Activated naive CD8-positive, alpha-beta T cell treated with anti-CD3 and anti-CD28 coated beads for 36 hours (primary cell): ENCODE results near the gene PSG6. TPM values are rescaled to one million over a fixed set of nuclear protein-coding genes. Genes with fewer than 3 reads are reported as not detected.
"Not testable (repeated sequence)": the region's sequence is repeated elsewhere in the genome, so short reads cannot be mapped to it uniquely, and the experiment has no call there.

Experiments used
- DNase-seq: peaks from one replicate; pipeline ENCODE4 v3.0.0; 2021
- H3K27ac Mint-ChIP-seq: one replicate; pipeline ENCODE4 v1.8.0; 2022; ENCODE audit warnings: mild to moderate bottlenecking, moderate library complexity, mixed read lengths
- H3K27me3 Mint-ChIP-seq: one replicate; pipeline ENCODE4 v1.8.0; 2022; ENCODE audit warnings: mild to moderate bottlenecking, mixed read lengths
- H3K36me3 Mint-ChIP-seq: one replicate; pipeline ENCODE4 v1.8.0; 2021; ENCODE audit warnings: mild to moderate bottlenecking, mixed read lengths
- H3K4me1 Mint-ChIP-seq: one replicate; pipeline ENCODE4 v1.8.0; 2021; ENCODE audit warnings: mixed read lengths
- H3K4me3 Mint-ChIP-seq: one replicate; pipeline ENCODE4 v1.8.0; 2022; ENCODE audit warnings: mild to moderate bottlenecking, moderate library complexity, mixed read lengths
- H3K9me3 Mint-ChIP-seq: one replicate; pipeline ENCODE4 v1.8.0; 2022; ENCODE audit warnings: mixed read lengths
- total RNA-seq, 2 experiments: library from RNA; stranded (reverse); gene quantifications; one replicate each; pipeline ENCODE4 v1.2.3, GENCODE V29; 2021

The PSG6 gene
- not detected for total RNA-seq

DNA sequence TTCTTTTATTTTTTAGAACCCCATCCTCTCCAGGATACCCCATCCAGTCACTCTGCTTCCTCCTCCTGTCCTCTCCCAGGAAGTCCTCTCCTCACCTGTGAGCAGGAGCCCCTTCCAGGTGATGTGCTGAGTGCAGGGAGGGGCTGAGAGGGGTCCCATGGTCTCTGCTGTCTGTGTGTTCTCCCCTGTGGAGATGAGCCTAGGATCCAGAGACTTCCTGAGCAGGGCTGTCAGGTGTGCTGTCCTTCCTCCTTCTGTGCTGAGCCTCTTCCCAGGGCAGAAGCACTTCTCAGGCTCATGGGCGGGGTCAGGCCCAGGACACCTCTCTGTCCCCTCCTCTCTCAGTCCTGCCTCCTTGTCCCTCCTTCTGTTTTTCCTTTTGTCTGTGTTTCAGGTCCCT lies at the start of gene PSG6:
PSG6 (minus strand) TSS at position 261 of the 400 bp plus-strand sequence; CDS start at position 159, 102 bp downstream.
- H3K4me1 Mint-ChIP-seq, H3K27ac Mint-ChIP-seq, H3K9me3 Mint-ChIP-seq, H3K4me3 Mint-ChIP-seq, H3K36me3 Mint-ChIP-seq, DNase-seq, H3K27me3 Mint-ChIP-seq: not testable (repeated sequence)

DNA sequence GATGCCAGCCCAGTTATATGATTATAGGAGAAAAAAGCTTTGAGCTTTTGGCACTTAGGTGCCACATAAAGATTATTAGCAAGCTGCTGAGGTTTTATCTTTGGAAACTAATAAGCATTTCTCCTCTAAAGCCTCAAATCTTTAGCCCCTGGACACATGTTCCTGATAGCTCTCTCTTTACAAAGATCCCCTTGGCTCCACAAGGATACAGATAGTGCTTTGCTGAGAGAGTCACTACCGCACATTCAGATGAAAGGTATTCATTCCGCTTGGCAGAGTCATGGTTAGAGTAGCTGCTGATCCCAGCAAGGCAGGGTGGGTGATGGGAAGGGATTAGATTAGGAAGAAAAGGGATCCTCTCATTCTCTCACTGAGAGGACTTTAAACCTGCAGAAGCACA lies 47.5 kb upstream of the PSG6 start:
- peaks cover 33% of the 10 kb centered on the region for H3K27me3 Mint-ChIP-seq
- no peaks in the 10 kb centered on the region for H3K36me3 Mint-ChIP-seq
- H3K4me1 Mint-ChIP-seq, result no peaks in the 10 kb centered on the region
- no peak overlapping the region for H3K27ac Mint-ChIP-seq
- no peaks in the 10 kb centered on the region for H3K9me3 Mint-ChIP-seq
- H3K4me3 Mint-ChIP-seq, result no peak overlapping the region
- DNase-seq, result no peak

DNA sequence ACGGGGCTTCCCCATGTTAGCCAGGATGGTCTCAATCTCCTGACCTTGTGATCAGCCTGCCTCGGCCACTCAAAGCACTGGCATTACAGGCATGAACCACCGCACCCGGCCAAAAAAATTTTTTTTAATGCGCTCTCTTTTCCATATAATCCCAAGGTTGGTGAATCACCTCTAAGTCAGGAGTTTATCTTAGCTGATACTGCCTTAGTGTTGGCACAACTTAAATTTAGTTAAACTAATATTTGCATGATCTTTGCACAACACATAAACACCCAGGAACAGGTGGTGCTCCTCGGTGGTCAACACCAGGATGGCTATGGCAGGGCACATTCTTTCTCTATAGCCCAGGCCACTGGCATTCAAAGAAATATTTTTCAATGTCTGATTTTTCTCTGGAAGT lies 43.4 kb upstream of the PSG6 start:
- peaks cover 31% of the 10 kb centered on the region for H3K27me3 Mint-ChIP-seq
- no peaks in the 10 kb centered on the region for H3K36me3 Mint-ChIP-seq
- no peak for DNase-seq
- no peak overlapping the region for H3K27ac Mint-ChIP-seq
- H3K9me3 Mint-ChIP-seq, result peaks cover 6% of the 10 kb centered on the region
- H3K4me1 Mint-ChIP-seq, result no peaks in the 10 kb centered on the region
- H3K4me3 Mint-ChIP-seq, result no peak overlapping the region

DNA sequence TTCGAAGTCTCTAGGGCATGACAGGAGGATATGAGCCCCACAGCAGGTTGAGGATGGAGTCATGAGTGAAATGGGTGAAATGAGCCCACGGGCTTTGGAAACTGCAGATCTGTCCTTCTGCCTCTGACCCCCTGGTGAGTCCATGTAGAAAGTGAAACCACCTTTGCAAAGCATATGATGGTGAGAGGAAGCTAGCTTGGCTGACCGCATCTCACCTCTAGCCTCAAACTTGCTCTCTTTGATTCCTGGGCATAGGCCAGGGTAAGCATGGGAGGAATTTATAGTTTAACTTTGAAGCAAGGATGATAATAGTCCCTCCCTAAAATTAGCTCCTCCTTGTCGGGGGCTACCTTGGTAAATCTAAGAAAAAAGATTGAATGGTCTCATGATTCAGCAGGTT lies 34.4 kb upstream of the PSG6 start:
- DNase-seq, H3K36me3 Mint-ChIP-seq, H3K4me1 Mint-ChIP-seq, H3K4me3 Mint-ChIP-seq, H3K27ac Mint-ChIP-seq, H3K9me3 Mint-ChIP-seq: not testable (repeated sequence)
- H3K27me3 Mint-ChIP-seq, result peaks cover 17% of the 10 kb centered on the region

DNA sequence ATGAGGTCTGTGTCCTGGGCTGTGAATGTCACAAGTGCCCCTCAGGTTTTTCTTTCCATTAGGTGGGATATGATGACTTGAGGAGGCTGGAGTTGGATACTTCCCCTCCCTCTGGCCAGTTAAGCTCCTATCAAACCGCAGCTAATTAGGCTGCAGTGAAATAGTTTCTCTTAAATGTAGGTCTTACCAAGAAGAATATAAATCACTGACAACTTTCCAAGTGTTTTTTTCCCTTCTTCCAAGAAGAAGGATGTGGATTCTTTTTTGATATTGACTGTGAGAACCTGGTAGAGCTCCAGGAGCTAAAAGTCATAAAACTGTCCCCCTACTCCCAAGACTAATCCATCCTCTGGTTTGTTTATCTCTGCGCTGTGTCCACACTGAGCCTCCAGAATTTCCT lies 33.8 kb upstream of the PSG6 start:
- H3K27ac Mint-ChIP-seq, H3K36me3 Mint-ChIP-seq, DNase-seq, H3K9me3 Mint-ChIP-seq, H3K4me1 Mint-ChIP-seq, H3K4me3 Mint-ChIP-seq: not testable (repeated sequence)
- peaks cover 17% of the 10 kb centered on the region for H3K27me3 Mint-ChIP-seq

DNA sequence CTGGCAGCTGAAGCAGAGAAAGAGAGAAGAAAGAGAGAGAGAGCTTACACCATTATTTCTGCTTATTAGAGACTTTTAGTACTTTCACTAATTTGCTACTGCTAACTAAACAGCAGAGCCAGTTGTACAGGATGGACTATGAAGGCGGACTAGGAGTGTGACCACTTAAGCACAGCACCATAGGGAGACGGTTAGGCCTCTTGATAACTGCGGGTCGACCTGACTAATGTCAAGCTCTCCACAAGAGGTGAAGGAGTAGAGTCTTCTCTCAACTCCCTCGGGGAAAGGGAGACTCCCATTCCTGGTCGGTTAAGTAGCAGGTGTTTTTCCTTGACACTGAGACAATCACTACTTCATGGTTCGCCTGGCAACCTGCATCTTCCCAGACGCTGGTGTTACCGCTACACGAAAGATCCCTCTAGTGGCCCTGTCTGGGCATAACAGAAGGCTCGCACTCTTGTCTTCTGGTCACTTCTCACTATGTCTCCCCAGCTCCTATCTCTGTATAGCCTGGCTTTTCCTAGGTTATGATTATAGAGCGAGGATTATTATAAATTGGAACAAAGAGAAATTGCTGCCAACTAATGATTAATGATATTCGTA lies 24.6 kb upstream of the PSG6 start:
- no peak for DNase-seq
- Mint-ChIP-seq H3K4me3 (no peak overlapping the region), H3K27me3 (peaks cover 41% of the 10 kb centered on the region), H3K4me1 (no peaks in the 10 kb centered on the region), H3K36me3 (no peaks in the 10 kb centered on the region), H3K27ac (no peak overlapping the region), H3K9me3 (no peaks in the 10 kb centered on the region)

DNA sequence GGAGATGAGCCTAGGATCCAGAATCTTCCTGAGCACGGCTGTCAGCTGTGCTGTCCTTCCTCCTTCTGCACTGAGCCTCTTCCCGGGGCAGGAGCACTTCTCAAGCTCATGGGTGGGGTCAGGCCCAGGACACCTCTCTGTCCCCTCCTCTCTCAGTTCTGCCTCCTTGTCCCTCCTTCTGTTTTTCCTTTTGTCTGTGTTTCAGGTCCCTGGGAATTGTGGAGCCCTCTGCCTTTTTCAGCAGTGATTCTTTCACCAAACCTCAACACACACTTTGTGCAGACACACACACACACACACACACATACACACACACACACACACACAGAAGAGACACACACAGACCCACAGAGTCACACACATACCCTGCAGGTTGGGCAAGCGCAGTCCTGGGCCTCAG lies 19.4 kb upstream of the PSG6 start, which contains the start of gene PSG7:
PSG7 (minus strand) TSS at position 101 of the 400 bp plus-strand sequence. CDS start 131 bp downstream, outside the sequence.
- not testable (repeated sequence) for H3K9me3 Mint-ChIP-seq, DNase-seq, H3K4me3 Mint-ChIP-seq, H3K27ac Mint-ChIP-seq, H3K4me1 Mint-ChIP-seq, H3K36me3 Mint-ChIP-seq
- H3K27me3 Mint-ChIP-seq, result peaks cover 25% of the 10 kb centered on the region

DNA sequence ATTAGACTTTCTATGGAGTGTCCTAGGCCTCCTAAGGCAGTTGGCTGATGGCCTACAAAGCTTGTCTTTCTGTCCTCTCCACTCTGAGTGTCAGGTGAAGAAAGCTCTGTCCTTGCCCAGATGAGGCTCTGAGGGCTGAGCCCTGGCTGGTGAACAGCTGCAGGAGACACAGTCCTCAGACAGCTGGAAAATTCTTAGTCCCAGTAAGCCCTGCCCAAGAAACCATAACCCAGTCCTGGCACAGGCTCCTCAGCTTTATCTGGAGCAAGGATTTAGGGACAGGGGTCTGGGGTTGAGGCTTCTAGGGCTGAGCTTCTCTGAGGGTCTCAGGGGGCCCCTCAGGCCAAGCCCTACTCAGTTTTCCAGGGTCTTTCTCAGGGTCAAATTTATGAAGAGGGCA lies 17.0 kb upstream of the PSG6 start:
- DNase-seq, H3K36me3 Mint-ChIP-seq, H3K4me1 Mint-ChIP-seq, H3K9me3 Mint-ChIP-seq, H3K4me3 Mint-ChIP-seq, H3K27ac Mint-ChIP-seq: not testable (repeated sequence)
- H3K27me3 Mint-ChIP-seq, result peaks cover 13% of the 10 kb centered on the region

DNA sequence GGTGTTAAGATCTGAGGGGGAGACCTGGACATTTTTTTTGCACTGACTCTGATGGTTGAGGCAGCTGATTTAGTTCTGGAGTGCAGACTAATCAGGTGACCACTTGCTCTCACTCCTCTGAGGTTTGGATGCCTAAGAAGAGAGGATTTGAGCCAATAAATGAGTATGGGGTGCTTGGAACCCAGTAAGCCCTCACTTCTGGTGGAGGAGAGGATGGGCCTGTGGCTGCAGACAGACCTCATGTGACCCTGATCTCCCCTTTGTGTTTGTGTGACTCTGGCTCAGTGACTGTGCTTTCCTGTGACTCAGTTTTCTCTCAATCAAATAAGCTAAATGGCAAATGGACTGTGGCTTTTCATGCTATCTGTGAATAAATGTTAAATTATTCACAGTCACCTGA lies 16.5 kb upstream of the PSG6 start:
- not testable (repeated sequence) for H3K36me3 Mint-ChIP-seq, H3K27ac Mint-ChIP-seq, DNase-seq, H3K9me3 Mint-ChIP-seq, H3K4me1 Mint-ChIP-seq, H3K4me3 Mint-ChIP-seq
- H3K27me3 Mint-ChIP-seq, result peaks cover 13% of the 10 kb centered on the region

DNA sequence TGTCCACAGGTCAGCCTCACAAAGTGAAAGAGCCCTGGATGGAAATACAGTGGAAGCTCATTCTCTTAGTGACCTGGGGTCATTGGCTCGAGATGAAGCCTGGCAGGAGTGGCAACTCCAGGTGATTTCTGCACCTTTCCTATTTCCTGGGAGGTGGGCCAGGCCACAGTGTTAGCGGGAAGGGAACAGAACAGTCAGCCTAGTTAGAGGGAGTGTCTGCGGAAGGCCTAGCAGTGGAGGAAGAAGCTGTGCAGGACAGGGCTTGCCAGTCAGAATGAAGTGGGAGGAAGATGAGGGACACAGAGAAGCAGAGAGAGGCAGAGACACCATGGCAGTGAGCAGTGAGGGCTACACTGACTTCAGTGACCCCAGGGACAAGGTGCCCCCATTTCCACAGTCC lies 15.7 kb upstream of the PSG6 start:
- not testable (repeated sequence) for H3K36me3 Mint-ChIP-seq, H3K4me1 Mint-ChIP-seq, DNase-seq, H3K27ac Mint-ChIP-seq, H3K4me3 Mint-ChIP-seq, H3K9me3 Mint-ChIP-seq
- H3K27me3 Mint-ChIP-seq, result peaks cover 10% of the 10 kb centered on the region

DNA sequence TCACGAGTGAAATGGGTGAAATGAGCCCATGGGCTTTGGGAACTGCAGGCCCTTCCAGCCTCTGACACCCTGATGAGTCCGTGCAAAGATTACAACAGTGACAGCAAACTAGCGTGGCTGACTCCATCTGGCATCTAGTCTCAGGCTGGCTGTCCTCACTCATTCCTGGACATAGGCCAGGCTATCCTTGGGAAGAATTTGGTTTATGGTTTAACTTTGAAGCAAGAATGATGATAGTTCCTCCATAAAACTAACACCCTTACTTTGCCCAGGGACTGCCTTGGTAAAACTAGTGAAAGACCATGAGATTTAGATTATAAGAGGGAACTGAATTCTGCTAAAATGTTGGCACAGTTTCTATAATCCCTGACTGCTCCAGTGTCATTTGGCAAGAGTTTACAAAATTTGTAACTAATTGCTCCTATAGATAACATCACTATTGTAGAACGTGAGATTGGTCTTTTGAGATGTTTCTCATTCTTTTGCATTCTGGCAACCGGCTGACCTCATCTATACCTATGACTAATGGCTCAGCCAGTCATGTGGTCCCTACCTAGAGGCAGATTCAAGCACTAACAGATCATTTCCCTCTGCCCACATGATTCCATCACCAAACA lies 14.9 kb upstream of the PSG6 start:
- H3K4me3 Mint-ChIP-seq, DNase-seq, H3K4me1 Mint-ChIP-seq, H3K27ac Mint-ChIP-seq, H3K36me3 Mint-ChIP-seq, H3K27me3 Mint-ChIP-seq, H3K9me3 Mint-ChIP-seq: not testable (repeated sequence)

DNA sequence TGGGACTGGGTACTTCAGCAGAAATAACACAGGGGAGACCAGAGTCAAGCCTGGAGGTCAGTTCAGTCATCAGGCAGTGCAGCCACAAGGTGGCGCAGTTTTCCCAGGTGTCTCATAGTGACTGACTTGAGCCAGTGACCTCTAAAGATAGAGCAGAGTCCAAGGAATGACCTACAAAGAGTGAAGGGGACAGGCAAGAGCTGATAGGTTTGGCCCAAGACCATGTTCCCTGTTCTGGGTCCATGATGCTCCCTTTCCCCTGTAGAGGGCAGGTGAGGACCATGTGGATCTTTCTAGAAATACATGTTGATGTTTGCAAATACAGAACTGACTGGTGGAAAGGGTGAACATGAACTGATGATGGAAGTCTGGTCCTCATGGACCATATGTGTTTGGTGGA lies 12.5 kb upstream of the PSG6 start:
- H3K27ac Mint-ChIP-seq, H3K9me3 Mint-ChIP-seq, H3K4me1 Mint-ChIP-seq, H3K36me3 Mint-ChIP-seq, H3K4me3 Mint-ChIP-seq: not testable (repeated sequence)
- peaks cover 14% of the 10 kb centered on the region for H3K27me3 Mint-ChIP-seq
- peak; percentile 37 for DNase-seq

DNA sequence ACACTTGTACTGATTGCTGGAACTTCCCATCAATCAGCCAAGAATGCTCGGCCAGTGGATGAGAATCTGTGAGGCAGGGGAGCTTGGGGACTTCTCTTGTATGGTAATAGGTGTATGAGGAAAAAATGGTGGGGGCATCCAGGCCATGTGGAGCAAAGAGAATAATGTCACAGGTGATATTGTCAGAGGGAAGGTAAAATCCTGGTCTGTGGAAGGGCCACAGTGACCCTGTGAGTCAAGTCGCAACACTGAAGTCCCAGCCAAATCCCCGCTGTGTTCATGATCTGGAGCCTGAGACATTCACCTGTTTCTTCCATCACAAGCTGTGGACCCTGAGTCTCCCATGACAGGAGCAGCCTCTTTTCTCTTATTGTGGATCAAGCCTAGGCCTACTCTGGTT lies 11.2 kb upstream of the PSG6 start:
- no peak for DNase-seq
- no peaks in the 10 kb centered on the region for H3K4me1 Mint-ChIP-seq
- no peak overlapping the region for H3K27ac Mint-ChIP-seq

DNA sequence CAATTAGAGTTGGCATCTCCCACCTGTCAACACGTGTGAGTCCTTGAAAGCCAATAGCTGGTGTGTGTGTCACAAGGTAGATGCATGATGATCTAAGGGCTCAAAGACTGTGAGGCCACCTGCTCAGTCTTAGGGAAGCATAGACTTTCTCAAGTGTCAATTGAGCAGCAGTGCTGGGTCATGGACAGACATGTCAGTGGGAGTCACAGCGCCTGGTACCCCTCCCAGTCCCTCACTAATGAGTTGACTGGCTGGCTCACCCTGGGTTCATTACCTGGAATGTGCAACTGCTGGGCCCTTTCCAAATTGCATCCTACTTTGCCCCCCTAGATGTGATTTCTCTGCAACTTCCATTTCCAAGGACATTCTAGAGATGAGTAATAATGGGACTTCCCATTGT lies 9.1 kb upstream of the PSG6 start:
- DNase-seq, result no peak
- H3K27me3 Mint-ChIP-seq, result peaks cover 17% of the 10 kb centered on the region
- H3K4me1 Mint-ChIP-seq, result no peaks in the 10 kb centered on the region
- no peaks in the 10 kb centered on the region for H3K36me3 Mint-ChIP-seq
- no peak overlapping the region for H3K27ac Mint-ChIP-seq
- no peaks in the 10 kb centered on the region for H3K9me3 Mint-ChIP-seq
- no peak overlapping the region for H3K4me3 Mint-ChIP-seq

More for the DNA sequence above, 11.2 kb upstream of the PSG6 start:
- H3K4me3 Mint-ChIP-seq, result no peak overlapping the region
- no peaks in the 10 kb centered on the region for H3K36me3 Mint-ChIP-seq
- H3K27me3 Mint-ChIP-seq, result peaks cover 14% of the 10 kb centered on the region
- H3K9me3 Mint-ChIP-seq, result no peaks in the 10 kb centered on the region

DNA sequence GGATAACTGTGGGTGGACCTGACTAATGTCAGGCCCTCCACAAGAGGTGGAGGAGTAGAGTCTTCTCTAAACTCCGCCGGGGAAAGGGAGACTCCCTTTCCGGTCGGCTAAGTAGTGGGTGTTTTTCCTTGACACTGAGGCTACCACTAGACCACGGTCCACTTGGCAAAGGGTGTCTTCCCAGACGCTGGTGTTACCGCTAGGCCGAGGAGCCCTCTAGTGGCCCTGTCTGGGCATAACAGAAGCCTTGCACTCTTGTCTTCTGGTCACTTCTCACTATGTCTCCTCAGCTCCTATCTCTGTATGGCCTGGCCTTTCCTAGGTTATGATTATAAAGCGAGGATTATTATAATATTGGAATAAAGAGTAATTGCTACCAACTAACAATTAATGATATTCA lies 5.4 kb upstream of the PSG6 start:
- H3K4me3 Mint-ChIP-seq, result not testable (repeated sequence)

DNA sequence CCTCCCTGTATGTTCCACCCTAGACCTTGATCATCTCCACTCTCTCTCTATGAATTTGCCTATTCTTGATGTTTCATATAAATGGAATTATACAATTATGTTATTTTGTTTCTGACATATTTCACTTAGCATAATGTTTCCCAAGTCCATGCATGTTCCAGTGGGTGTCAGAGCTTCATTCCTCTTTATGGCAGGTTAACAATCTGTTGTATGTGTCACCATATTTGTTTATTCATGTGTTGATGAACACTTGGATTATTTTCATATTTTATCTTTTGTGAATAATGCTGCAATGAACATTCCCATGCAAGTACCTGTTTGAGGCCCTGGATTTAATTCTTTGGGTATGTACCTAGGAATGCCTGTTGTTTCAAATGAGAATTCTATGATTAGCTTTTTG lies 3.3 kb upstream of the PSG6 start:
- not testable (repeated sequence) for H3K27ac Mint-ChIP-seq, H3K9me3 Mint-ChIP-seq, H3K4me3 Mint-ChIP-seq, H3K4me1 Mint-ChIP-seq, H3K36me3 Mint-ChIP-seq, DNase-seq
- H3K27me3 Mint-ChIP-seq, result peaks cover 16% of the 10 kb centered on the region

More for the DNA sequence above, 5.4 kb upstream of the PSG6 start:
- peak; percentile 24 for DNase-seq
- H3K9me3 Mint-ChIP-seq, H3K4me1 Mint-ChIP-seq, H3K27ac Mint-ChIP-seq, H3K36me3 Mint-ChIP-seq: not testable (repeated sequence)
- peaks cover 21% of the 10 kb centered on the region for H3K27me3 Mint-ChIP-seq
